Measurements from ENCODE around the gene PDIA3.
"Not testable (repeated sequence)": the region's sequence is repeated elsewhere in the genome, so short reads cannot be mapped to it uniquely, and the experiment has no call there.

The PDIA3 gene

DNA sequence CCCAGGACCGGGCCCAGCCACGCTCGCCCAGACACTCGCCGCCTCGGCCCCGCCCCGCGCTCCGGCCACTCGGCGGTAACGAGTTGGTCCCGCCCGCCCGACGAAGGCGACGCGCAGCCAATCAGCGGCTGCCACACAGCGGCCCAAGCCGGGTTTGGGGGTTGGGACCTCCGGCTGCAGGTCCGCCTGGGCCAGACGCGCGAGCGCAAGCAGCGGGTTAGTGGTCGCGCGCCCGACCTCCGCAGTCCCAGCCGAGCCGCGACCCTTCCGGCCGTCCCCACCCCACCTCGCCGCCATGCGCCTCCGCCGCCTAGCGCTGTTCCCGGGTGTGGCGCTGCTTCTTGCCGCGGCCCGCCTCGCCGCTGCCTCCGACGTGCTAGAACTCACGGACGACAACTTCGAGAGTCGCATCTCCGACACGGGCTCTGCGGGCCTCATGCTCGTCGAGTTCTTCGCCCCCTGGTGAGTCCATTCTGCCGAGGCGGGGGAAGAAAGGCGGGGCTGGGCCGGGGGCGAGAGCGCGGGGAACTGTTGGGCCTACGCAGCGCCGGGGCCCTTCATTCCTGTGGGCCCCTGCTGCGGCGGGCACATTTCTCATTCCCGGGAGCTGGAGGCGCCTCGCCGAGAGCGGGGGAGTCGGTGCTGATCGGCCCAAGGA is at the start of gene PDIA3:
Gene PDIA3 (plus strand): TSS at position 194 of the 658 bp plus-strand sequence. CDS start 102 bp downstream, at position 296.
- peak; percentile 68 to 82 (median 69) for DNase-seq (ENCODE audit: low read depth in 2 of 3, low spot score in 2 of 3)

DNA sequence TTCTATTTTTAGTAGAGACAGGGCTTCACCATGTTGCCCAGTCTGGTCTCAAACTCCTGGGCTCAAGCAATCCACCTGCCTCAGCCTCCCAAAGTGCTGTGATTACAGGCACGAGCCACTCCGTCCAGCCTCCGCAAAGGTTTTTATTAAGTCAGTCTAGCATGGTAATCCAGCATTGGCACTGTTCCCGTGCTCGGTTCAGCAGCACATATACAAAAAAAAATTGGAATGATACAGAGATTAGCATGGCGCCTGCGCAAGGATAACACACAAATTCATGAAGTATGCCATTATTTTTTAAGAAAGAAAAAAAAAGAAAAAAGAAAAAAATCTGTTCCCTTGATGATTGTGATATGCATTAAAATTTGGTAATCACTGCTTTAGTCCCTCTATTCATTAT is 44.1 kb upstream of the PDIA3 start:
- DNase-seq (ENCODE audit: low read depth in 2 of 3, low spot score in 2 of 3), result no peak

DNA sequence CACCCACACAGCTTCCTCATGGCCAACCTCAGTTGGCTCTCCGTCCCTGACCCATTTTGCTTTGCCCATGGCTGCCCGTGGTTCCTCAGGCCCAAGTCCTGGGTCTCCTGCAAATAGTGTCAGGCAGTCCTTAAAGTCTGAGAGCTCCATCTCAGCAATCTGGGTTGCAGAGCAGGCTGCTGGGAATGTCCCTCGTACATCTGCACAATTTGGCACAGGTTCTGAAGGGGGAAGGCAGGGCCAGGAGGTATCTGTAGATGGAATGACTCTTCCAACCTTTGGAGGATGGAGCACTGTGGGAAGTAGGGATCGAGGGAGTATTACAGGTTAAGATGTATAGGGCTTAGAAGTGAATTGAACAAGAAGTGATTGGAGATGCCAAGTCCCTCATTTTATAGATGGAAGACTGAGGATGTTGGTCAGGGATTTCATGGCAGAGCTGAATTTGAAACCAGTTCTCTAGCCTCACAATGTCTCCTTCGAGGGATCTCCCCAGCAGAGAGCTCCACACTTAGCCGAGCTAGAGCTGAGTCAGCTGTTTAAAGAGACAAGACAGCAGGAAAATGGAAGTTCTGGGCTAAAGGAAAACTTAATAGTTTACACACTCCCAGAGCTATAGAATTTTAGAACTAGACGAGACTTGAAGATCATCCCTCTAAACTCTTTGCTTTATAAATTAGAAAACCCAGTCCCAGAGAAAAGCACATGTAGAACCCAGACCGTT is 43.4 kb upstream of the PDIA3 start:
- no peak for DNase-seq (ENCODE audit: low read depth in 2 of 3, low spot score in 2 of 3)

DNA sequence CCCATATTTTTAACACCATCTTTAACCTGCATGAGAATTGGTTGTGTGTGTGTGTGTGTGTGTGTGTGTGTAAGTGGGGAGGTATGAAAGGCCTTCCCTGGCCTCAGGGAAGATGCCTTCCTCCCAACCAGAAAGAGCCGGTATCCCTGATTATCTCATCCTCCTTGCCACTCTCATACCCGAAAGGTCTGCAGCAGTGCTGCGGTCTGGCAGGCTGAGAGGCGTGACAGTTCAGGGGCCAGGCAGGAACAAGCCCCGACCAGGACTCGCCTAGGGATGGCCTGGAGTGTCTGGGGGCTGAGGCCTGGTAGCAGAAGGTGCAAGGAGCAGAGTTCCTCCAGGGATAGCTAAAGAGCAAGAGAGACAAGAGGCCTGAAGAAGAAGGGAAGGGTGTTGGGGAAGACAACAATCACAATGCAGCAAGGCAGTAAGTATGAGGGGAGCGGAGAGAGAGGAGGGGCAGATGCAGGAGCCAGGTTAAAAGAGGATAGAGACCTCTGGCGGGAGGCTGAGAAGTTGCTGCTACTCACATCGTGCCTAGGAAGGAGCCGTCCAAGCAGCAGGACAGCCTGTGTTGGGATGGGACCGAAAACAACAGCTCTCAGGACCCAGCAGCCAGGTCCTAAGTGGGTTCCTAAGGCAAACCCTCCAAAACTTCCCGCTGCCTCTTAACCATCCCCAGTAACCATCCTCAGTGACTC is 35.7 kb upstream of the PDIA3 start:
- DNase-seq (ENCODE audit: low read depth in 2 of 3, low spot score in 2 of 3), result not testable (repeated sequence)

DNA sequence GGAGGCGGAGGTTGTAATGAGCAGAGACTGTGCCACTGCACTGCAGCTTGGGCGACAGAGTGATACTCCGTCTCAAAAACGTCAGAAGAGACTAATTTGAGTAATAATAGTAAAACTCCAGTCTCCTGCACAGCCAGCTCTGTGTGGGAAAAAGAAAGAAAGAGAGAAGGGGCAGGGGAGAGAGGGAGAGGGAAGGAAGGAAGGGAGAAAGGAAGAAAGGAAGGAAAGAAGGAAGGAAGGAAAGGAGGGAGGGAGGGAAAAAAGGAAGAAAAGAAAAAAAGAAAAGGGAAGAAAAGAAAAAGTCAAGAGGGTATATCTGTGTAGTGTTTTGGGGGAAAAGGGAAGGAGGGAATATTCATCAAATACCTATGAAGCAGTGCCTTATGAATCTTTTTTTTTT is 23.1 kb upstream of the PDIA3 start:
- no peak for DNase-seq (ENCODE audit: low read depth in 2 of 3, low spot score in 2 of 3)

DNA sequence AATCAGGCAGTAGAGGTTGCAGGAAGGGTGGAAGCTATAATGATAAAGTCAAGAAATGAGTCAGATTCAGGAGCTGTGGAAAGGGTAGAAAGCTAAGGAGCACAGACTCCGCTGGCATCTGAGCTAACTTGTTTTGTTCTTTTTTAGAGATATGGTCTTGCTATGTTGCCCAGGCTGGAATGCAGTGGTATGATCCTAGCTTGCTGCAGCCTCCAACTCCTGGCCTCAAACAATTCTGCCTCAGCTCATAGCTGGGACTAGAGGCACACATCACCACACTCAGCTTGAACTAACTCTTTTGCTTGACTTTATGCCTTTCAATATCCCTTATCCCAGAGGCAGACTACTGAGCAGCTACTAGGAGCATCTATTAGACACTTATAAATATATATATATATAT is 19.9 kb upstream of the PDIA3 start:
- DNase-seq (ENCODE audit: low read depth in 2 of 3, low spot score in 2 of 3), result not testable (repeated sequence)

GRCh38 chr15:43728053-43728725 is 18.0 kb upstream of the PDIA3 start:
- not testable (repeated sequence) for DNase-seq (ENCODE audit: low read depth in 2 of 3, low spot score in 2 of 3)

DNA sequence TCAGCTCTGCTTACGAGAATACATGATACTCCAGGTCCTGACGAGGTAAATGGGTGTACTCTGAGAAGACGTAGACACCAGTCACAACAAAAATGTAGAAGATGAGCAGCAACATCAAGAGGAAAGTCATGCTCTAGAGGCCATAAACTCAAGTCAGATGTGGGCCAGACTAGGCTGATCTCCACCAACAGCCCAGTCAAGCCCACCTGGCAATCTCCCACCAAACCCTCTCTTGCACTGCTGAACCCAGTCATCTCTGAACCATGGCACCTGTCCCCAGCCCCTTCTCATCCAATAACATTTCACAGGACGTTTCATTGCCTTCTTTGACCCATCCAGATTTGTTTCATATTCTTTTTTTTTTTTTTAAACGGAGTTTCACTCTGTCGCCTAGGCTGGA is 10.8 kb upstream of the PDIA3 start:
- no peak for DNase-seq (ENCODE audit: low read depth in 2 of 3, low spot score in 2 of 3)

- DNase-seq (ENCODE audit: low read depth in 2 of 3, low spot score in 2 of 3), result not testable (repeated sequence)
Observed at GRCh38 chr15:43746903-43747309, 668 bp downstream of the PDIA3 start.

- DNase-seq (ENCODE audit: low read depth in 2 of 3, low spot score in 2 of 3), result no peak
Observed at GRCh38 chr15:43748376-43748775, 2.1 kb downstream of the PDIA3 start.

DNA sequence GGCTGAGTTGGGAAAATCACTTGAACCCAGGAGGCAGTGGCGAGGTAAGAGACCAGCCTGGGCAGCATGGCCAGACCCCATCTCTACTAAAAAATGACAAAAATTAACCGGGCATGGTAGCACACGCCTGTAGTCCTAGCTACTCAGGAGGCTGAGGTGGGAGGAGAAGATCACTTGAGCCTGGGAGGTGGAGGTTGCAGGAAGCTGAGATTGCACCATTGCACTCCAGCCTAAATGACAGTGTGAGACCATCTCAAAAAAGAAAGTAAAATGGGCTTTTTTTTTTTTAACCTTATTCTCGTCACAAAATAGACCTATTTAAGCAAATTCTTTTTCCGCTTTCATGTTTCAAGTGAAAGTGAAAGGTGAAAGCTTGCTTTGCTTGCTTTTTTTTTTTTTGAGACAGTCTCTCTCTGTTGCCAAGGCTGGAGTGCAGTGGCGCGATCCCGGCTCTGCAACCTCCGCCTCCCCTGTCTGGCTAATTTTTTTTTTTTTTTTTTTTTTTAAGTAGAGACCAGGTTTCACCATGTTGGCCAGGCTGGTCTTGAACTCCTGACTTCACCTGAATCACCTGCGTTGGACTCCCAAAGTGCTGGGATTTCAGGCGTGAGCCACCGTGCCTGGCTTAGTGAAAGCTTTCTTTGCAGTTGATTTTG is 3.6 kb downstream of the PDIA3 start:
- no peak for DNase-seq (ENCODE audit: low read depth in 2 of 3, low spot score in 2 of 3)

GRCh38 chr15:43751885-43752284 is 5.6 kb downstream of the PDIA3 start:
- no peak for DNase-seq (ENCODE audit: low read depth in 2 of 3, low spot score in 2 of 3)

DNA sequence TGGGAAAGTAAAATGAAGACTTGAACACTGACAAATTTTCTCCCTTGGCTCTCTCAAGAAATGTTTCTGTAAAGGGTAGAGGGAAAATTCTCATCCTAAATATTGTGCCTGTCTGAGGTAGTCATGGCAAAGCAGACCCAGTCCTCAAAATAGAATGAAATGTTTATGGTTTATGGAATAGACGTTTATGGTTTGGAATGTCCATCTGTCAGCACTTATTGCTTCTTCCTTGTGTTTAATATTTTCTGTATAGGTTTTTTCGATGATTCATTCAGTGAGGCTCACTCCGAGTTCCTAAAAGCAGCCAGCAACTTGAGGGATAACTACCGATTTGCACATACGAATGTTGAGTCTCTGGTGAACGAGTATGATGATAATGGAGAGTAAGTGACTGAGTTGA is 16.6 kb downstream of the PDIA3 start:
- no peak for DNase-seq (ENCODE audit: low read depth in 2 of 3, low spot score in 2 of 3)

DNA sequence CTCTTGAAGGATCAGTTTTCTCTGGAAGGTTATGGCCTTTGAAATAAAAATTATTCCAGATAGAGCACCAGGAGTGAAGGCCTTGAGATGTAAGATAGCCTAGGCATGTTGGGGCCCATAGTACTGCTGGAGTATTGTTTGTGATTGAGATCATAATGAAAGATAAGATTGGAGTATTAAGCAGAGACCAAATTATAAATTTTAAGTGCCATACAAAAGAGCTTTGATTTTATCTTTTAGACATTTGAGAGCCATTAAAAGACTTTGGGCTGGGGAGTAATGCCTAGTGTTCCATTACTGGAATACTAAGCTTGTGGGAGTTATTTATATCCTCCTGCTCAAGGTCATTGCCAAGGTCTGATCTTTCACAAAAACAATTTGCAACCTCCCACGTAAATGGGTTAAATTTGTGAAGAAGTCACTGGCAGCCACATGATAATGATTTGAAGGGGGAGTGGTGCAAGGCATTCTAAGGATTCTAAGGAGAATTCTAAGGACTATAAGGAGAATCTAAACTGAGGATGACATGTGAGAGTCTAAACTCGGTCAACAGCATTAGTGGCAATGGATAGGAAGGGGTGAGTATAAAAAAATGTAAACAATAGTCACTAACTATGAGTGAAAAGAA is 17.7 kb downstream of the PDIA3 start:
- DNase-seq (ENCODE audit: low read depth in 2 of 3, low spot score in 2 of 3), result no peak

DNA sequence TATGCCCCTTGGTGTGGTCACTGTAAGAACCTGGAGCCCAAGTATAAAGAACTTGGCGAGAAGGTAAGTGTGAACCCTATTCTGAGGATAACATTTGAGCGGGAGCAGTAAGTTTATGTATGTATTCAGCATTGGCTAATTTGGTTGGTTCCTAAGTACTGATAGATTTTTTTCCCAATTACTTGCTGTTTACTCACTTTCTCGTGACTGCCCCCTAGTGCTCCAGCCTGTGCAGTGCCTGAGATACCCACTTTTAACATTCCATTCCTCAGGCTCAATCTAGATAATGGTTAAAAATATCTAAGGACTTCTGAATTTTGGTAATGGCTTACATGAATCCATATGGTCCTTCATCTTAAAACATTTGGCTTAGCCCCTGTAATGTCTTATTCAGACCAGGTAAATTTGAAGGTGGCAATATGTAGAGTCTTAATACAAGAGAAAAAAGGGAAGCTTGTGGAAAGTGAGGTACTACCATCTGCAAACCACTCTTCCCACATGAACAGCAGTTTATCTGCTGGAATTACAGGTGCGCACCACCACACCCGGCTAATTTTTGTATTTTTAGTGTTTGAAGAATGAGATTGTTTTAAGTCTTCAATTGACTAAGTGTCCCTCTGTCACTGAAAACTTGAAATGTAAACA is 23.5 kb downstream of the PDIA3 start:
- no peak for DNase-seq (ENCODE audit: low read depth in 2 of 3, low spot score in 2 of 3)

- no peak for DNase-seq (ENCODE audit: low read depth in 2 of 3, low spot score in 2 of 3)
Observed at GRCh38 chr15:43771816-43772215, 25.6 kb downstream of the PDIA3 start.

GRCh38 chr15:43772624-43773023 is 26.4 kb downstream of the PDIA3 start:
- DNase-seq (ENCODE audit: low read depth in 2 of 3, low spot score in 2 of 3), result no peak

GRCh38 chr15:43774062-43774461 is 27.8 kb downstream of the PDIA3 start:
- no peak for DNase-seq (ENCODE audit: low read depth in 2 of 3, low spot score in 2 of 3)

DNA sequence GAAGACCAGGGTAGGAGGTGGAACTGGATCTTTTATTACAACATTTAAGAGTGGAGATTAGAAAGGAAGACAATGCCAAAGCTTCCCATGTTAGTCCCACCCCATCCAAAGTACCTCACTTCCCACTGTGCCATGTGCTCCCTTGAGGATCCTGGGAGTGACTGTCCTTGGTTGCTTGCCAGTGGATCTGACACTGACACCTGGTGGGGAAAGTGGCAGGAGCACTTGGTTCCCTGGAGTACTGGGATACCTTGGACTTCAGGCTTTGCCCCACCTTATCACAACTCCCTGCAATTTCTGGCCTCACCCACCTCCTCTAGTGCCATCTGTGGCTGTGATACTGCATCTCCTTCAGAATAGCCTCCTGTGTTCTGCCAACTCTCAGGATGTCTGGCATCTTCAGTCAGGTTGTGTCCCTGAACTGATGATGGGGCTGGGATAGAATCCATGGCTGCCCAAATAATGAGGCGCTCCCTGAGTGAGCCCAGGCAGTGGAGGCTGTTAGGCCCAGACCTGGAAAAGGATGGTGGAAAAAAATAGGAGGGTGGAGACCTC is 29.2 kb downstream of the PDIA3 start:
- DNase-seq (ENCODE audit: low read depth in 2 of 3, low spot score in 2 of 3), result no peak

Data from activated CD8-positive, alpha-beta memory T cell treated with anti-CD3 and anti-CD28 coated beads for 48 hours (primary cell).